GM19397 (cell line): Measurements from ENCODE around the gene SNX32.

ENCODE experiments used
- ATAC-seq: cut with Tn5 transposase; IDR thresholded peaks from one replicate; pipeline ENCODE4 v1.9.1; 2021; ENCODE audit warnings: mild to moderate bottlenecking, moderate library complexity; ENCODE audit not compliant: unreplicated experiment

The SNX32 gene

GRCh38 chr11:65897020-65897471 lies 63.3 kb downstream of the SNX32 start:
- no peak for ATAC-seq

GRCh38 chr11:65898656-65899355 lies 65.0 kb downstream of the SNX32 start:
- ATAC-seq = no peak

- ATAC-seq = no peak
Observed at GRCh38 chr11:65899356-65900124, 65.8 kb downstream of the SNX32 start.

GRCh38 chr11:65900125-65900898 lies 66.5 kb downstream of the SNX32 start, which contains the start of gene FOSL1:
TSS of gene FOSL1 (minus strand) at chr11:65900388. CDS start at chr11:65900339, 49 bp downstream.
- peak; percentile 70 for ATAC-seq

GRCh38 chr11:65900899-65901180 lies 67.1 kb downstream of the SNX32 start:
- no peak for ATAC-seq

GRCh38 chr11:65903068-65903481 lies 69.3 kb downstream of the SNX32 start:
- ATAC-seq = no peak
